ENCODE results near the gene KCND3. TPM values are rescaled to one million over a fixed set of nuclear protein-coding genes. Genes with fewer than 3 reads are reported as not detected.
A peak's percentile ranks its signal among the peaks of the same experiment; 100 is the strongest.

Gene KCND3
- total and polyA plus RNA-seq, 12 donors = 3.5 to 24.7 (median 15.2) TPM

DNA sequence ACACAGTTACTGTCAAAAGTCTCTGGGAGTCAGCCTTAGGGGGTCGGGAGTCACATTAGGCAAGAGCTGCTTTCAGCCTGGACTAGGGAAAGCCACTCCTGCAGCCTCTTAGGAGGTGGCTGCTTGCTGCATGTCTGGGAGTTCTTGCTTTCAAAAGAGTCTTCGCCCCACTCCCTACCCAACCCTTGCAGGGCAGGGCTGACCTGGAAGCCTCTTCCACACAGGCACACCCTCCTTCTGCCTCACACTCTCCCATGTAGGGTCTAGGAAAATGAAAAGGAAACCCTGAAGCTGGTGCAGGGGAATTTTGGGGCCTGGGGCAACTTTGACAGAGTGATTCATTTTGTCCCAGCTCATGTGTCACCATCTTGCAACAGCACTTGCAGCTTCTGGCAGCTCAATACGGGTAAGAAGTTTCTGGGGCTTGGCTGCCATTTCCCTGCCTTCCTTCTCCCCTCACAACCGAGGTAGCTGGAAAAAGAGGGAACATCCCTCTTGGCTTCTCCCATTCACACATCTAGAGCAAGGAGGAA, 37.3 kb downstream of the KCND3 start:
- no peak overlapping the region for H3K4me3 ChIP-seq
- H3K27ac ChIP-seq = no peak overlapping the region
- ATAC-seq = no peak

GRCh38 chr1:111948209-111949171, 41.0 kb downstream of the KCND3 start:
- DNase-seq (peak; percentile 61 to 72), ATAC-seq (peak; percentile 51 to 94 (median 90))
- Histone ChIP-seq H3K36me3 (no peaks in the 10 kb centered on the region), H3K4me3 (no peak overlapping the region), H3K4me1 (peaks cover 0 to 53% (median 30%) of the 10 kb centered on the region in 9 donors), H3K9me3 (no peaks in the 10 kb centered on the region), H3K27me3 (peaks cover 0 to 6% (median 0%) of the 10 kb centered on the region in 7 donors), H3K27ac (peak overlapping the region; percentile 0 to 79 (median 72))
- WGBS, 2 donors = 24 to 28% methylated on average over 6 of the region's 6 CpGs
- TF ChIP-seq CTCF (IDR thresholded peaks at IDR 0.05) = no peak
- intact Hi-C loops (cut with DNase I) = loop anchor here in 1 of 10 donors (2.0 kb wide), 1 partner anchor 40 kb away; no protein-coding TSS in a partner anchor

More for the DNA sequence above, 37.3 kb downstream of the KCND3 start:
- Histone ChIP-seq H3K27me3 (peaks cover 0 to 6% (median 0%) of the 10 kb centered on the region in 7 donors), H3K4me1 (peaks cover 0 to 58% (median 32%) of the 10 kb centered on the region in 9 donors), H3K9me3 (no peaks in the 10 kb centered on the region), H3K36me3 (no peaks in the 10 kb centered on the region)
- WGBS, 2 donors = 62 to 63% methylated on average over 4 of the region's 4 CpGs
- TF ChIP-seq CTCF (IDR thresholded peaks at IDR 0.05) = no peak
- intact Hi-C loops (cut with DNase I) = no loop called here
- no peak for DNase-seq

GRCh38 chr1:111943846-111944749, 45.4 kb downstream of the KCND3 start:
- Histone ChIP-seq H3K4me3 (no peak overlapping the region), H3K27ac (peak overlapping the region in 6 of 10 donors; percentile 32 to 62 (median 46)), H3K4me1 (peaks cover 0 to 45% (median 27%) of the 10 kb centered on the region in 9 donors), H3K27me3 (no peaks in the 10 kb centered on the region), H3K36me3 (no peaks in the 10 kb centered on the region), H3K9me3 (no peaks in the 10 kb centered on the region)
- 57 to 66% methylated on average over 15 of the region's 15 CpGs for WGBS, 2 donors
- intact Hi-C loops (cut with DNase I) = no loop called here
- no peak for TF ChIP-seq CTCF (IDR thresholded peaks at IDR 0.05)
- ATAC-seq (peak; percentile 62 to 88 (median 80)), DNase-seq (peak; percentile 56 to 61)

DNA sequence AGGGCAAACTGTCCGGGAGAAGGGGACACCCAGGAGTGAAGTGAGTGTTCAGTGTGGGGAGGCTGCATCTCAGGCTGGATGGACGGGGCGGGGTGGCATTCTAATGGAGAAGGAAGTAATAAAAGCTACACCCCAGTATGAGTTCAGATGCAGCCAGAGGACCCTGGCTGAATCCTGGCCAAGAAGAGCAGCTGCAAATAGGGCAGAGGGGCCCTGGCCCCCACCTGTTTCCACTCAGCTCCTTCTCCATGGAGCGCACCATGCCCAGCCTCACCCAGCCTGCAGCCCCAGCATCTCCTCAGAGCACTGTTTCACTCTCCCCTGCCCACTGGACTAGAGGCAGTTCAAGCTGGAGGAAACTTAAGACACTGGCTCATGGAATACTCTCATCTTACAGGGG, 46.4 kb downstream of the KCND3 start:
- TF ChIP-seq CTCF (IDR thresholded peaks at IDR 0.05) = no peak
- ATAC-seq = no peak
- intact Hi-C loops (cut with DNase I) = no loop called here
- Histone ChIP-seq H3K4me3 (no peak overlapping the region), H3K36me3 (no peaks in the 10 kb centered on the region), H3K27ac (no peak overlapping the region), H3K27me3 (no peaks in the 10 kb centered on the region), H3K4me1 (peaks cover 0 to 34% (median 17%) of the 10 kb centered on the region in 9 donors), H3K9me3 (no peaks in the 10 kb centered on the region)
- 79 to 83% methylated on average over 4 of the region's 4 CpGs for WGBS, 2 donors
- no peak for DNase-seq

Measured in heart right ventricle (tissue), 16 donors.